ENCODE measurements around the gene FBN2. TPM values are rescaled to one million over a fixed set of nuclear protein-coding genes. Genes with fewer than 3 reads are reported as not detected.
"Not testable (repeated sequence)": the region's sequence is repeated elsewhere in the genome, so short reads cannot be mapped to it uniquely, and the experiment has no call there.

FBN2 gene
- total and polyA plus RNA-seq, 2 of the 4 experiments (the other 2 are of a cell fraction), result 26.7 to 69.0 TPM

DNA sequence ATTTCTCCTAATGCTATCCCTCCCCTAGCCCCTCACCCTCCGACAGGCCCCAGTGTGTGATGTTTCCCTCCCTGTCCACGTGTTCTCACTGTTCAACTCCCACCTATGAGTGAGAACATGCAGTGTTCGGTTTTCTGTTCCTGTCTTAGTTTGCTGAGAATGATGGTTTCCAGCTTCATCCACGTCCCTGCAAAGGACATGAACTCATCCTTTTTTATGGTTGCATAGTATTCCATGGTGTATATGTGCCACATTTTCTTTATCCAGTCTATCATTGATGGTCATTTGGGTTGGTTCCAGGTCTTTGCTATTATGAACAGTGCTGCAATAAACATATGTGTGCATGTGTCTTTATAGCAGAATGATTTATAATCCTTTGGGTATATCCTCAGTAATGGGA is 216.6 kb downstream of the FBN2 start:
- dilution Hi-C loops (cut with HindIII; ENCODE audit: low sequenced_read_pairs, unreplicated experiment); H3K9me1 ChIP-seq (ENCODE audit: insufficient read depth, low read length); H3K4me3 ChIP-seq (ENCODE audit: insufficient read depth, low read depth, low read length); H3K9me3 ChIP-seq (ENCODE audit: control insufficient read depth, insufficient read depth, low read length); H2BK5ac ChIP-seq (ENCODE audit: low read depth, low read length, poor library complexity, severe bottlenecking); H3K56ac ChIP-seq (ENCODE audit: extremely low read depth, insufficient read depth, low read length); H3K27me3 ChIP-seq (ENCODE audit: control insufficient read depth, insufficient read depth, low read length); BruUV-seq (replicated peaks); in situ Hi-C loops (cut with MboI; ENCODE audit: low sequenced_read_pairs); H2BK15ac ChIP-seq (ENCODE audit: low read depth, low read length); H2BK120ac ChIP-seq (ENCODE audit: low read depth, low read length); H3K9ac ChIP-seq (ENCODE audit: low read depth, low read length); H3K4me2 ChIP-seq (ENCODE audit: low read depth, low read length); H2AFZ ChIP-seq (replicated peaks; ENCODE audit: low read length, poor library complexity); H3K4ac ChIP-seq (ENCODE audit: low read depth, low read length); ATAC-seq (ENCODE audit: low read depth); H4K5ac ChIP-seq (ENCODE audit: low read depth, low read length); H3K79me1 ChIP-seq (ENCODE audit: low read depth in 1 of 2, low read length in 2 of 2); H4K91ac ChIP-seq (ENCODE audit: insufficient read depth, low read depth, low read length); H3K4me1 ChIP-seq (ENCODE audit: control insufficient read depth, insufficient read depth, low read length); H3K23ac ChIP-seq (ENCODE audit: low read depth, low read length); H3K14ac ChIP-seq (replicated peaks; ENCODE audit: low read depth, low read length); H3K36me3 ChIP-seq (ENCODE audit: control insufficient read depth, insufficient read depth, low read length); H4K20me1 ChIP-seq (ENCODE audit: insufficient read depth, low read length); H2AK5ac ChIP-seq (ENCODE audit: low read depth, low read length); H3K27ac ChIP-seq (ENCODE audit: insufficient read depth, low read length); H4K8ac ChIP-seq (ENCODE audit: low read depth in 2 of 2, low read length in 2 of 2); H3K18ac ChIP-seq (ENCODE audit: low read depth, low read length); H2AK9ac ChIP-seq (replicated peaks; ENCODE audit: low read depth, low read length, poor library complexity); intact Hi-C loops (cut with micrococcal nuclease); DNase-seq; CTCF ChIA-PET; POLR2A ChIA-PET (ENCODE audit: unreplicated experiment); H2BK20ac ChIP-seq (ENCODE audit: low read depth, low read length): not testable (repeated sequence)
- no CpG with 5 or more reads among the region's 4 CpGs for WGBS, 2 experiments (ENCODE audit: extremely low coverage in 2 of 2, insufficient read length in 1 of 2)
